Spleen (tissue), 11 donors: ENCODE measurements around the gene DNAH14. TPM values are rescaled to one million over a fixed set of nuclear protein-coding genes. Genes with fewer than 3 reads are reported as not detected.
"Not testable (repeated sequence)": the region's sequence is repeated elsewhere in the genome, so short reads cannot be mapped to it uniquely, and the experiment has no call there.

Experiments used
- DNase-seq: peaks from one replicate; pipeline ENCODE4 v3.0.0-alpha.2; 2020
- H3K27ac ChIP-seq, 8 donors: fragments of 200-600 bp; sonication (generic) in 7 of 8; 1 replicate in 4 of 8; 2 replicates in 4 of 8; pipeline versions ENCODE4 v1.5.0 to v1.8.0; 2016 to 2021; ENCODE audit warnings: inconsistent platforms in 4 of 8, mild to moderate bottlenecking in 4 of 8, moderate library complexity in 1 of 8
- H3K27me3 ChIP-seq, 7 donors: fragments of 200-600 bp; sonication (generic) in 6 of 7; replicated peaks in 1 of 7; 1 replicate in 4 of 7; 2 replicates in 3 of 7; pipeline versions ENCODE4 v1.5.0 to v1.8.0; 2016 to 2021; ENCODE audit warnings: inconsistent platforms in 3 of 7, mild to moderate bottlenecking in 1 of 7
- H3K36me3 ChIP-seq, 6 donors: fragments of 200-600 bp; sonication (generic) in 5 of 6; 1 replicate in 4 of 6; 2 replicates in 2 of 6; pipeline versions ENCODE4 v1.5.0 to v1.8.0; 2016 to 2021; ENCODE audit warnings: inconsistent platforms in 2 of 6
- H3K4me1 ChIP-seq, 6 donors: fragments of 200-600 bp; sonication (generic) in 5 of 6; 1 replicate in 3 of 6; 2 replicates in 3 of 6; pipeline versions ENCODE4 v1.5.0 to v1.8.0; 2016 to 2021; ENCODE audit warnings: inconsistent platforms in 3 of 6
- H3K4me3 ChIP-seq, 8 donors: fragments of 200-600 bp; sonication (generic) in 7 of 8; 1 replicate in 4 of 8; 2 replicates in 4 of 8; pipeline versions ENCODE4 v1.5.0 to v1.8.0; 2016 to 2021; ENCODE audit warnings: inconsistent platforms in 4 of 8, mild to moderate bottlenecking in 4 of 8, moderate library complexity in 2 of 8
- H3K9me3 ChIP-seq, 8 donors: fragments of 200-600 bp; sonication (generic) in 7 of 8; 1 replicate in 4 of 8; 2 replicates in 4 of 8; pipeline versions ENCODE4 v1.5.0 to v1.8.0; 2016 to 2021; ENCODE audit warnings: inconsistent platforms in 4 of 8
- CTCF ChIP-seq, 11 experiments: fragments of 200-600 bp in 7 of 11; fragments of 450-650 bp in 4 of 11; sonication (generic) in 4 of 11; IDR thresholded peaks in 8 of 11; conservative IDR thresholded peaks in 3 of 11; 1 replicate in 7 of 11; 2 replicates in 4 of 11; pipeline versions ENCODE4 v1.4.0 to v1.8.0; 2016 to 2021; ENCODE audit warnings: antibody characterized with exemption in 11 of 11, inconsistent platforms in 4 of 11, mild to moderate bottlenecking in 1 of 11
- POLR2A ChIP-seq, 3 donors: fragments of 450-650 bp; IDR thresholded peaks; one replicate each; pipeline ENCODE4 v1.5.1; 2017; ENCODE audit warnings: antibody characterized with exemption in 3 of 3, mild to moderate bottlenecking in 1 of 3
- POLR2AphosphoS5 ChIP-seq, 3 donors: sonication (generic); formaldehyde crosslinking; IDR thresholded peaks; one replicate each; pipeline ENCODE4 v1.5.1; 2017; ENCODE audit warnings: antibody characterized with exemption in 3 of 3
- WGBS, 5 donors: extraction: QIAGEN DNeasy Blood & Tissue Kit in 3 of 5; methylation state at CpG; one replicate each; pipeline versions ENCODE4 v1.1.5 to v1.1.7; 2013 to 2018; 5-methylcytosine and 5-hydroxymethylcytosine counted together
- intact Hi-C: fragments of 100-400 bp; cut with DNase I; formaldehyde crosslinking; loops from one replicate; pipeline ENCODE4 v1.15.0; 2023; ENCODE audit warnings: low total_unique reads
- polyA plus RNA-seq, 3 donors: library from polyadenylated mRNA; stranded (reverse); fragments of 200-250 nt; gene quantifications; one replicate each; pipeline ENCODE4 v1.2.1, GENCODE V29; 2013
- total RNA-seq, 7 donors: library from RNA; depleted of rRNA in 3 of 7; stranded (reverse); fragments of >200 nt in 3 of 7; fragmentation: NEBNext Ultra II Directional in 4 of 7; extraction: Animal tissue kit (Norgen Biotek cat#: 25700) in 4 of 7; gene quantifications; one replicate each; pipeline versions ENCODE4 v1.1.0 to v1.2.1, GENCODE V29; 2016 to 2021
- donor health status: healthy with polysubstance abuse.
- donor health status: DM: no; HTN: no; CAD: no; lungs with moderate emphysema.
- donor health status: DM: no; HTN: no; CAD: no.
- donor health status: Bipolar disorder and iron deficiency.
- donor health status: healthy.
- donor health status: DM: no; HTN: no; CAD: no.
- donor health status: DM: yes; HTN: yes; CAD: no.

The DNAH14 gene
- total and polyA plus RNA-seq, 10 donors: 0.70 to 6.4 (median 4.8) TPM

- Histone ChIP-seq H3K4me3 (no peak overlapping the region), H3K27ac (no peak overlapping the region), H3K9me3 (no peaks in the 10 kb centered on the region), H3K36me3 (no peaks in the 10 kb centered on the region), H3K4me1 (peaks cover 0 to 9% (median 0%) of the 10 kb centered on the region in 6 donors), H3K27me3 (no peaks in the 10 kb centered on the region)
- intact Hi-C loops: no loop called here
- no peak for TF ChIP-seq CTCF (IDR thresholded peaks at IDR 0.05 in 8 of 11, conservative IDR thresholded peaks at IDR 0.05 in 3 of 11)
- TF ChIP-seq POLR2AphosphoS5 (IDR thresholded peaks at IDR 0.05): no peak
- no peak for TF ChIP-seq POLR2A (IDR thresholded peaks at IDR 0.05)
- DNase-seq: no peak
- 52 to 74% (median 60%) methylated on average over 1 of the region's 1 CpG for WGBS, 5 donors
Observed at GRCh38 chr1:225159793-225160192, 230.3 kb downstream of the DNAH14 start.

DNA sequence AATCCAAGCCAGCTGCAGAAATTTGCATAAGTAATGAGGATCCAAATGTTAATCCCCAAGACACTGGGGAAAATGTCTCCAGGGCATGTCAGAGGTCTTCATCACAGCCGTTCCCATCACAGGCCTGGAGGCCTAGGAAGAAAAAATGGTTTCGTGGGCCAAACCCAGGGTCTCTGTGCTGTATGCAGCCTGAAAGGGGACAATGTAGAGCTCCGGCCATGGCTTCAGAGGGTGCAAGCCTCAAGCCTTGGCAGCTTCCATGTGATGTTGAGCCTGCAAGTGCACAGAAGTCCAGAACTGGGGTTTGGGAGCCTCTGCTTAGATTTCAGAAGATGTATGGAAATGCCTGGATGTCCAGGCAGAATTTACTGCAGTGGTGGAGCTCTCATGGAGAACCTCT, 247.9 kb downstream of the DNAH14 start:
- DNase-seq, H3K27me3 ChIP-seq, H3K27ac ChIP-seq, H3K4me3 ChIP-seq, intact Hi-C loops, H3K4me1 ChIP-seq, H3K36me3 ChIP-seq: not testable (repeated sequence)
- peaks cover 0 to 60% (median 49%) of the 10 kb centered on the region in 8 donors for H3K9me3 ChIP-seq
- WGBS, 5 donors: 73 to 93% (median 88%) methylated on average over 3 of the region's 3 CpGs

- no peaks in the 10 kb centered on the region for H3K36me3 ChIP-seq
- H3K27ac ChIP-seq: no peak overlapping the region
- no peaks in the 10 kb centered on the region for H3K27me3 ChIP-seq
- no peak for DNase-seq
- H3K4me1 ChIP-seq: no peaks in the 10 kb centered on the region
- intact Hi-C loops: no loop called here
- H3K9me3 ChIP-seq: peaks cover 0 to 60% (median 49%) of the 10 kb centered on the region in 8 donors
- TF ChIP-seq CTCF (IDR thresholded peaks at IDR 0.05 in 8 of 11, conservative IDR thresholded peaks at IDR 0.05 in 3 of 11) (no peak), POLR2A (IDR thresholded peaks at IDR 0.05) (no peak), POLR2AphosphoS5 (IDR thresholded peaks at IDR 0.05) (no peak)
- H3K4me3 ChIP-seq: no peak overlapping the region
Observed at GRCh38 chr1:225179686-225180085, 250.2 kb downstream of the DNAH14 start.

GRCh38 chr1:225182716-225183115, 253.2 kb downstream of the DNAH14 start:
- TF ChIP-seq POLR2A (IDR thresholded peaks at IDR 0.05): no peak
- TF ChIP-seq CTCF (IDR thresholded peaks at IDR 0.05 in 8 of 11, conservative IDR thresholded peaks at IDR 0.05 in 3 of 11): no peak
- no peak for TF ChIP-seq POLR2AphosphoS5 (IDR thresholded peaks at IDR 0.05)
- no peak overlapping the region for H3K4me3 ChIP-seq
- no peak overlapping the region for H3K27ac ChIP-seq
- H3K9me3 ChIP-seq: peaks cover 0 to 41% (median 34%) of the 10 kb centered on the region in 8 donors
- intact Hi-C loops: no loop called here
- no peaks in the 10 kb centered on the region for H3K36me3 ChIP-seq
- WGBS, 5 donors: 88 to 98% (median 95%) methylated on average over 1 of the region's 1 CpG; no CpG with 5 or more reads in 1 of the 5 donors
- no peaks in the 10 kb centered on the region for H3K27me3 ChIP-seq
- no peak for DNase-seq
- H3K4me1 ChIP-seq: no peaks in the 10 kb centered on the region

GRCh38 chr1:225191199-225191753, 261.8 kb downstream of the DNAH14 start:
- intact Hi-C loops: no loop called here
- Histone ChIP-seq H3K4me1 (no peaks in the 10 kb centered on the region), H3K9me3 (peaks cover 0 to 66% (median 46%) of the 10 kb centered on the region in 8 donors), H3K27ac (no peak overlapping the region), H3K27me3 (no peaks in the 10 kb centered on the region), H3K36me3 (no peaks in the 10 kb centered on the region), H3K4me3 (no peak overlapping the region)
- TF ChIP-seq CTCF (IDR thresholded peaks at IDR 0.05 in 8 of 11, conservative IDR thresholded peaks at IDR 0.05 in 3 of 11) (no peak), POLR2A (IDR thresholded peaks at IDR 0.05) (no peak), POLR2AphosphoS5 (IDR thresholded peaks at IDR 0.05) (no peak)
- no peak for DNase-seq
